Measurements from ENCODE around the gene TREML4. TPM values are rescaled to one million over a fixed set of nuclear protein-coding genes. Genes with fewer than 3 reads are reported as not detected.

The TREML4 gene
- total and polyA plus RNA-seq, 2 of the 8 experiments (the other 6 are each of a cell fraction or from before 2014, with no cell fraction given): not detected

DNA sequence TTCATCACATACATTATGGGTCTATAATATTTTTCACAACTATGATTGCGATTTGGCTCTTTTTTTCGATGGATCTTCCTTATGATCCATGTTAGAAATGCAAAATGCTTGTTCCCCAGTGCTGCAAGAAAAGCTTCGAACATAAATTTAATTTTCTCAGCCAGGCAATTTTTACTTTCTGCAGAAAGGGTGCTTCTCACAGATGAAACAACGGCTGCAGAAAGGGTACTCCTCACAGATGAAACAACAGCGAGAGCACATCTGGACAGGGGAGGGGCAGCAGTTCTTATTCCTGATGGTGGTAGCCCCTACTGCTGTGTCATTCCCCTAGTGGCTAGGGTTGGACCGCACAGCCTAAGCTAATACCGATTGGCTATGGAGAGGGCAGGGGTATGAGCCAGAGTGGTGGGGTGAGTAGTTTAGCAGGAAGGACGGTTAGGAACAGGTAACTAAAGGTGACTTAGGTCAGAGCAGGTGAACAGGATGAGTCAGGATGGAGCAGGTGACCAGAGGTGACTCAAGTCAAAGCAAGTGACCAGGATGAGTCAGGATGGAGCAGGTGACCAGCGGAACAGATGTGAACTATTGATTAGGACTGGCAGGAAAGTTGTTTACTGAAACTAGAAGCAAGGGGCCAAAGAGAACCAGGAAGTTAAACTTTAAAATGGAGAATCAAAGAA, 13.4 kb upstream of the TREML4 start:
- H2BK12ac ChIP-seq (ENCODE audit: low read depth, low read length): no peak overlapping the region
- H3K79me2 ChIP-seq (ENCODE audit: control insufficient read depth in 1 of 2, insufficient read depth in 2 of 2, low read length in 2 of 2): no peaks in the 10 kb centered on the region
- H3K9ac ChIP-seq (replicated peaks in 1 of 4; ENCODE audit: extremely low read depth in 1 of 4, low read depth in 3 of 4, low read length in 3 of 4): no peak overlapping the region
- no peak overlapping the region for H3K4me3 ChIP-seq (ENCODE audit: extremely low read depth in 1 of 4, insufficient read depth in 2 of 4, low read depth in 3 of 4, low read length in 4 of 4)
- no peak overlapping the region for H4K5ac ChIP-seq (ENCODE audit: insufficient read length, low read depth, low read length)
- H3K79me1 ChIP-seq (ENCODE audit: low read depth, low read length): no peaks in the 10 kb centered on the region
- H3K14ac ChIP-seq (ENCODE audit: insufficient read length): no peak overlapping the region
- no peaks in the 10 kb centered on the region for H3K9me3 ChIP-seq (ENCODE audit: insufficient read depth in 2 of 2, low read depth in 1 of 2, low read length in 1 of 2)
- ChIA-PET CTCF (ENCODE audit: partially characterized antibody) (interaction anchor here (0.7 to 2.2 kb wide), 6 partner anchors 9 to 486 kb away, joined by 3 to 13 read pairs (median 3); no protein-coding TSS in a partner anchor), POLR2A (ENCODE audit: partially characterized antibody) (no interaction called here)
- H4K20me1 ChIP-seq (replicated peaks in 1 of 2; ENCODE audit: control insufficient read depth in 1 of 2, insufficient read depth in 2 of 2, low read length in 2 of 2): no peaks in the 10 kb centered on the region
- H3K56ac ChIP-seq (replicated peaks; ENCODE audit: insufficient read length, low read depth, low read length): no peak overlapping the region
- peak overlapping the region; percentile 35; the same call in 1 of the 2 replicates for H4K8ac ChIP-seq (ENCODE audit: extremely low read depth, insufficient read depth, low read length)
- H3K27ac ChIP-seq (ENCODE audit: low read depth, low read length): no peak overlapping the region
- no peak overlapping the region for H2AK5ac ChIP-seq (ENCODE audit: low read depth, low read length)
- H4K91ac ChIP-seq (replicated peaks; ENCODE audit: insufficient read length, low read length): no peak overlapping the region
- no peak overlapping the region for H3K4ac ChIP-seq (replicated peaks; ENCODE audit: insufficient read length, low read depth, low read length)
- H2AFZ ChIP-seq (ENCODE audit: low read length): peak overlapping the region; percentile 35; the same call in 1 of the 2 replicates
- no peaks in the 10 kb centered on the region for H3K4me1 ChIP-seq (replicated peaks in 1 of 4; ENCODE audit: control insufficient read depth in 3 of 4, insufficient read depth in 4 of 4, low read length in 3 of 4)
- H2BK20ac ChIP-seq (ENCODE audit: low read length): no peak overlapping the region
- no peak overlapping the region for H2BK15ac ChIP-seq (ENCODE audit: low read length)
- no peak overlapping the region for H2BK5ac ChIP-seq (ENCODE audit: low read depth, low read length)
- DNase-seq (ENCODE audit: low read depth in 1 of 2, low spot score in 2 of 2) (peak in 1 of 2 experiments; percentile 49), FAIRE-seq (no peak)
- no peaks in the 10 kb centered on the region for H3K23me2 ChIP-seq (ENCODE audit: low read depth, low read length)
- H3K23ac ChIP-seq (ENCODE audit: insufficient read length): no peak overlapping the region
- H3K27me3 ChIP-seq (replicated peaks in 1 of 4; ENCODE audit: control insufficient read depth in 3 of 4, extremely low read depth in 1 of 4, insufficient read depth in 3 of 4, low read length in 3 of 4): no peaks in the 10 kb centered on the region
- no peaks in the 10 kb centered on the region; a peak in 1 of 8 replicates for H3K36me3 ChIP-seq (ENCODE audit: control insufficient read depth in 2 of 4, insufficient read depth in 4 of 4, low read length in 3 of 4)
- H3K18ac ChIP-seq (ENCODE audit: extremely low read depth, low read length): no peak overlapping the region
- no peak overlapping the region for H3K4me2 ChIP-seq (ENCODE audit: insufficient read depth in 1 of 2, low read depth in 2 of 2, low read length in 2 of 2)
- WGBS, 2 experiments (ENCODE audit: extremely low coverage in 1 of 2, insufficient coverage in 1 of 2, insufficient read length in 1 of 2, insufficient replicate concordance in 2 of 2, low coverage in 1 of 2, low lambda C conversion rate in 2 of 2, missing lambda C conversion rate in 1 of 2): 84% methylated on average over 9 of the region's 9 CpGs; no CpG with 5 or more reads in 1 of the 2 experiments
- no peak overlapping the region for H2BK120ac ChIP-seq (replicated peaks; ENCODE audit: low read depth, low read length)
- TF ChIP-seq HDAC6 (IDR thresholded peaks at IDR 0.05; ENCODE audit: low read depth, low read length) (no peak), TAF7 (optimal IDR thresholded peaks at IDR 0.05; ENCODE audit: borderline replicate concordance, low read depth, low read length) (no peak), EZH2 (IDR thresholded peaks at IDR 0.05; ENCODE audit: low read depth, low read length, severe bottlenecking) (no peak), ZNF274 (IDR thresholded peaks at IDR 0.05; ENCODE audit: borderline replicate concordance, extremely low read depth, low read length) (no peak), SIRT6 (IDR thresholded peaks at IDR 0.05; ENCODE audit: low read length) (no peak), RNF2 (IDR thresholded peaks at IDR 0.05; ENCODE audit: borderline replicate concordance, low read depth, low read length, missing control alignments, poor library complexity, severe bottlenecking) (no peak), MAFK (IDR thresholded peaks at IDR 0.05; ENCODE audit: low read depth, low read length) (peak; percentile 38; the same call in 1 of the 2 replicates), NRF1 (IDR thresholded peaks at IDR 0.05; ENCODE audit: low read depth, low read length) (no peak), SP2 (IDR thresholded peaks at IDR 0.05; ENCODE audit: low read length) (no peak), KDM5A (IDR thresholded peaks at IDR 0.05; ENCODE audit: low read length) (no peak), SP1 (IDR thresholded peaks at IDR 0.05; ENCODE audit: low read depth, low read length) (no peak), RXRA (IDR thresholded peaks at IDR 0.05; ENCODE audit: insufficient read depth, low read depth, low read length) (no peak), RAD21 (IDR thresholded peaks at IDR 0.05 in 1 of 2, conservative IDR thresholded peaks at IDR 0.05 in 1 of 2; ENCODE audit: low read depth in 2 of 2, low read length in 2 of 2) (peak in 1 of 2 experiments; percentile 25; a peak in 1 of 4 replicates)
